Measurements from ENCODE around the gene ZNF70.

- no peak for TF ChIP-seq EZH2phosphoT487 (IDR thresholded peaks at IDR 0.05; ENCODE audit: borderline replicate concordance, low read length)
- TF ChIP-seq, protein P1, sequence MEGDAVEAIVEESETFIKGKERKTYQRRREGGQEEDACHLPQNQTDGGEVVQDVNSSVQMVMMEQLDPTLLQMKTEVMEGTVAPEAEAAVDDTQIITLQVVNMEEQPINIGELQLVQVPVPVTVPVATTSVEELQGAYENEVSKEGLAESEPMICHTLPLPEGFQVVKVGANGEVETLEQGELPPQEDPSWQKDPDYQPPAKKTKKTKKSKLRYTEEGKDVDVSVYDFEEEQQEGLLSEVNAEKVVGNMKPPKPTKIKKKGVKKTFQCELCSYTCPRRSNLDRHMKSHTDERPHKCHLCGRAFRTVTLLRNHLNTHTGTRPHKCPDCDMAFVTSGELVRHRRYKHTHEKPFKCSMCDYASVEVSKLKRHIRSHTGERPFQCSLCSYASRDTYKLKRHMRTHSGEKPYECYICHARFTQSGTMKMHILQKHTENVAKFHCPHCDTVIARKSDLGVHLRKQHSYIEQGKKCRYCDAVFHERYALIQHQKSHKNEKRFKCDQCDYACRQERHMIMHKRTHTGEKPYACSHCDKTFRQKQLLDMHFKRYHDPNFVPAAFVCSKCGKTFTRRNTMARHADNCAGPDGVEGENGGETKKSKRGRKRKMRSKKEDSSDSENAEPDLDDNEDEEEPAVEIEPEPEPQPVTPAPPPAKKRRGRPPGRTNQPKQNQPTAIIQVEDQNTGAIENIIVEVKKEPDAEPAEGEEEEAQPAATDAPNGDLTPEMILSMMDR (IDR thresholded peaks at IDR 0.05; ENCODE audit: low read depth, low read length, poor library complexity, severe bottlenecking) = peak; percentile 43
Measured at GRCh38 chr22:23750714-23751440, at the start of gene ZNF70.
